ENCODE measurements around the gene DELE1. TPM values are rescaled to one million over a fixed set of nuclear protein-coding genes. Genes with fewer than 3 reads are reported as not detected.

DELE1 gene
- polyA plus RNA-seq, 2 donors: 30.4 to 30.5 TPM

- WGBS, 2 donors: 87 to 93% methylated on average over 3 of the region's 3 CpGs
- Histone ChIP-seq H3K27ac (ENCODE audit: low read depth in 2 of 2, low read length in 1 of 2) (no peak overlapping the region), H3K4me3 (ENCODE audit: low read depth in 1 of 2, low read length in 2 of 2) (no peak overlapping the region), H3K4me1 (ENCODE audit: control insufficient read depth in 2 of 2, insufficient read depth in 2 of 2, low read length in 1 of 2) (peaks cover 0 to 3% of the 10 kb centered on the region in 2 donors), H3K36me3 (ENCODE audit: control insufficient read depth in 2 of 2, insufficient read depth in 2 of 2, low read length in 1 of 2) (no peaks in the 10 kb centered on the region), H3K27me3 (ENCODE audit: control insufficient read depth in 1 of 2, insufficient read depth in 2 of 2, low read length in 2 of 2) (no peaks in the 10 kb centered on the region), H3K9me3 (ENCODE audit: control insufficient read depth in 2 of 2, insufficient read depth in 1 of 2, low read depth in 1 of 2, low read length in 1 of 2) (no peaks in the 10 kb centered on the region)
Measured at GRCh38 chr5:141961466-141961865, 37.8 kb downstream of the DELE1 start.

GRCh38 chr5:141963701-141964100 is 40.0 kb downstream of the DELE1 start:
- no peaks in the 10 kb centered on the region for H3K36me3 ChIP-seq (ENCODE audit: control insufficient read depth in 2 of 2, insufficient read depth in 2 of 2, low read length in 1 of 2)
- H3K27me3 ChIP-seq (ENCODE audit: control insufficient read depth in 1 of 2, insufficient read depth in 2 of 2, low read length in 2 of 2): no peaks in the 10 kb centered on the region
- H3K4me3 ChIP-seq (ENCODE audit: low read depth in 1 of 2, low read length in 2 of 2): no peak overlapping the region
- no peaks in the 10 kb centered on the region for H3K4me1 ChIP-seq (ENCODE audit: control insufficient read depth in 2 of 2, insufficient read depth in 2 of 2, low read length in 1 of 2)
- H3K27ac ChIP-seq (ENCODE audit: low read depth in 2 of 2, low read length in 1 of 2): no peak overlapping the region
- no peaks in the 10 kb centered on the region for H3K9me3 ChIP-seq (ENCODE audit: control insufficient read depth in 2 of 2, insufficient read depth in 1 of 2, low read depth in 1 of 2, low read length in 1 of 2)
- 58 to 64% methylated on average over 3 of the region's 3 CpGs for WGBS, 2 donors

- Histone ChIP-seq H3K27me3 (ENCODE audit: control insufficient read depth in 1 of 2, insufficient read depth in 2 of 2, low read length in 2 of 2) (no peaks in the 10 kb centered on the region), H3K27ac (ENCODE audit: low read depth in 2 of 2, low read length in 1 of 2) (no peak overlapping the region), H3K9me3 (ENCODE audit: control insufficient read depth in 2 of 2, insufficient read depth in 1 of 2, low read depth in 1 of 2, low read length in 1 of 2) (no peaks in the 10 kb centered on the region), H3K4me1 (ENCODE audit: control insufficient read depth in 2 of 2, insufficient read depth in 2 of 2, low read length in 1 of 2) (no peaks in the 10 kb centered on the region), H3K4me3 (ENCODE audit: low read depth in 1 of 2, low read length in 2 of 2) (no peak overlapping the region), H3K36me3 (ENCODE audit: control insufficient read depth in 2 of 2, insufficient read depth in 2 of 2, low read length in 1 of 2) (no peaks in the 10 kb centered on the region)
- WGBS, 2 donors: 69 to 73% methylated on average over 7 of the region's 7 CpGs
Measured at GRCh38 chr5:141965071-141965470, 41.4 kb downstream of the DELE1 start.

GRCh38 chr5:141966275-141966962 is 42.7 kb downstream of the DELE1 start:
- no peaks in the 10 kb centered on the region for H3K4me1 ChIP-seq (ENCODE audit: control insufficient read depth in 2 of 2, insufficient read depth in 2 of 2, low read length in 1 of 2)
- no peak overlapping the region for H3K4me3 ChIP-seq (ENCODE audit: low read depth in 1 of 2, low read length in 2 of 2)
- no peak overlapping the region for H3K27ac ChIP-seq (ENCODE audit: low read depth in 2 of 2, low read length in 1 of 2)
- H3K27me3 ChIP-seq (ENCODE audit: control insufficient read depth in 1 of 2, insufficient read depth in 2 of 2, low read length in 2 of 2): no peaks in the 10 kb centered on the region
- H3K36me3 ChIP-seq (ENCODE audit: control insufficient read depth in 2 of 2, insufficient read depth in 2 of 2, low read length in 1 of 2): no peaks in the 10 kb centered on the region
- no peaks in the 10 kb centered on the region for H3K9me3 ChIP-seq (ENCODE audit: control insufficient read depth in 2 of 2, insufficient read depth in 1 of 2, low read depth in 1 of 2, low read length in 1 of 2)
- WGBS, 2 donors: 83 to 91% methylated on average over 4 of the region's 4 CpGs

DNA sequence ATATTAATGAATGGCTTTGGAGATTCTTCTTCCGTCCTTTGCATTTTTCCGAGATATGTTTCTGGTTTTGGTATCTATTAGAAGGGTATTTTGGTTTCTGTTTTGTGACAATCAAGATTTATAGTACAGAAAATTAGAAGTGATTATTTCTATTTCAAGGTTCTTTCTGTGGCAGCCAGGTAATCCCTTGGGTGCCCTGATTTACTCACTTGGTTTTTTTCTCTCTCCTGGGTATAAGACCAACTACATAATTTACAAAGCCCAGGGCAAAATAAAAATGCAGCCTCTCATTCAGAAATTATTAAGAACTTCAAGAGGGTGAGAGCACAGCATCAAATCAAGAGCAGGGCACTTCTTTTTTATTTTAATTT is 43.3 kb downstream of the DELE1 start:
- no peak overlapping the region for H3K4me3 ChIP-seq (ENCODE audit: low read depth in 1 of 2, low read length in 2 of 2)
- no peaks in the 10 kb centered on the region for H3K4me1 ChIP-seq (ENCODE audit: control insufficient read depth in 2 of 2, insufficient read depth in 2 of 2, low read length in 1 of 2)
- H3K9me3 ChIP-seq (ENCODE audit: control insufficient read depth in 2 of 2, insufficient read depth in 1 of 2, low read depth in 1 of 2, low read length in 1 of 2): no peaks in the 10 kb centered on the region
- WGBS, 2 donors: 95 to 96% methylated on average over 2 of the region's 2 CpGs
- H3K36me3 ChIP-seq (ENCODE audit: control insufficient read depth in 2 of 2, insufficient read depth in 2 of 2, low read length in 1 of 2): no peaks in the 10 kb centered on the region
- no peak overlapping the region for H3K27ac ChIP-seq (ENCODE audit: low read depth in 2 of 2, low read length in 1 of 2)
- no peaks in the 10 kb centered on the region for H3K27me3 ChIP-seq (ENCODE audit: control insufficient read depth in 1 of 2, insufficient read depth in 2 of 2, low read length in 2 of 2)

GRCh38 chr5:141968914-141969608 is 45.4 kb downstream of the DELE1 start, which contains the start of gene RNF14:
Gene RNF14 (plus strand): TSS chr5:141969105. CDS start chr5:141973589, 4,484 bp downstream.
- WGBS, 2 donors: 0% methylated on average over 61 to 63 of the region's 63 CpGs
- Histone ChIP-seq H3K27ac (ENCODE audit: low read depth in 2 of 2, low read length in 1 of 2) (peak within 1 kb of the TSS; percentile 97 to 98), H3K9me3 (ENCODE audit: control insufficient read depth in 2 of 2, insufficient read depth in 1 of 2, low read depth in 1 of 2, low read length in 1 of 2) (no peaks in the 10 kb centered on the region), H3K27me3 (ENCODE audit: control insufficient read depth in 1 of 2, insufficient read depth in 2 of 2, low read length in 2 of 2) (no peaks in the 10 kb centered on the region), H3K36me3 (ENCODE audit: control insufficient read depth in 2 of 2, insufficient read depth in 2 of 2, low read length in 1 of 2) (no peaks in the 10 kb centered on the region), H3K4me3 (ENCODE audit: low read depth in 1 of 2, low read length in 2 of 2) (peak within 1 kb of the TSS; percentile 55 to 83), H3K4me1 (ENCODE audit: control insufficient read depth in 2 of 2, insufficient read depth in 2 of 2, low read length in 1 of 2) (no peaks in the 10 kb centered on the region)

DNA sequence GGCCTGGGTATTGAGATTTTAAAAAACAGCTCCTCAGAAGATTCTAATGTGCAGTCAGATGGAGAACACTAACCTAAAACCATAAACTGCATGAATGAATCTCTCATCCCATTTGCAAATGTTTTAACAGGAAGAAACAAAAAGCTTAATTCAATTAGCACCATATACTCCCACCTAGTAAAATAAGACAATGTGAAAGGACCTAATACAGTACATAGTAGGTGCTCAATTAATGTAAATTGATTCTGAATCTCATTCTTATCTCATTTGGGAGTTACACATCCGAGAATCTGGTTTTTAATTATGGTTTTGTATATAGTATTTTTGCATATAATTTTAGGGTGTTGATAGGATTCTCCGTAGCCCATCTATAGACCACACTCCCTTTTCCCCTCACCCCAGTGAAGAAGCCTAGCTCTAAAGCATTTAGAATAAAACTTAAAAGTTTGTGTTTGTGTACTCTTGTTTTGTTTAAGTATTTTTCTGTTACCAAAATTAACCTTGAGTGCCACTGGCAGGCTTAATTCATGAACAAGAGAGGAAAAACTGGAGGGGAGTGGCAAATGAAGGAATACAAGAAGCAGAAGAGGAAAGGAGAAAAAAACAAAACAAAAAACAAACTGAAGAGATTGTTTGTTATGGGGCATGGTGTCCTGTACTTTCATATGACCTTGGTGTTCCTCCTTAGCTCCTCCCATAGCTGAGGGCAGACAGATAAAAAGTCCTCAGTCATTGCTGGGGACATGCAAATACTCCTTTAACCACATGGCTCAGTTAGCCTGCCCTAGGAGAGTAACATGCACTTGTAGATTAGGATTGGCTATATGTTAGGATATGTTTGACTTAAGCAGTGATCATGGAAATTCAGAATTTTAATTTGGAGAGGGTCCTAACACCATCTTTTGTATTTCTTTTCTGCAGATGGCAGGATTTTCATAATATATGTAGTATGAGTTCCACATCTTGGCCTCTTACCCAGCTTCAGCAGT is 46.4 kb downstream of the DELE1 start:
- Histone ChIP-seq H3K4me3 (ENCODE audit: low read depth in 1 of 2, low read length in 2 of 2) (peak overlapping the region; percentile 55 to 83), H3K9me3 (ENCODE audit: control insufficient read depth in 2 of 2, insufficient read depth in 1 of 2, low read depth in 1 of 2, low read length in 1 of 2) (no peaks in the 10 kb centered on the region), H3K27ac (ENCODE audit: low read depth in 2 of 2, low read length in 1 of 2) (peak overlapping the region; percentile 97 to 98), H3K27me3 (ENCODE audit: control insufficient read depth in 1 of 2, insufficient read depth in 2 of 2, low read length in 2 of 2) (no peaks in the 10 kb centered on the region), H3K4me1 (ENCODE audit: control insufficient read depth in 2 of 2, insufficient read depth in 2 of 2, low read length in 1 of 2) (no peaks in the 10 kb centered on the region), H3K36me3 (ENCODE audit: control insufficient read depth in 2 of 2, insufficient read depth in 2 of 2, low read length in 1 of 2) (no peaks in the 10 kb centered on the region)
- 63 to 73% methylated on average over 2 of the region's 2 CpGs for WGBS, 2 donors

DNA sequence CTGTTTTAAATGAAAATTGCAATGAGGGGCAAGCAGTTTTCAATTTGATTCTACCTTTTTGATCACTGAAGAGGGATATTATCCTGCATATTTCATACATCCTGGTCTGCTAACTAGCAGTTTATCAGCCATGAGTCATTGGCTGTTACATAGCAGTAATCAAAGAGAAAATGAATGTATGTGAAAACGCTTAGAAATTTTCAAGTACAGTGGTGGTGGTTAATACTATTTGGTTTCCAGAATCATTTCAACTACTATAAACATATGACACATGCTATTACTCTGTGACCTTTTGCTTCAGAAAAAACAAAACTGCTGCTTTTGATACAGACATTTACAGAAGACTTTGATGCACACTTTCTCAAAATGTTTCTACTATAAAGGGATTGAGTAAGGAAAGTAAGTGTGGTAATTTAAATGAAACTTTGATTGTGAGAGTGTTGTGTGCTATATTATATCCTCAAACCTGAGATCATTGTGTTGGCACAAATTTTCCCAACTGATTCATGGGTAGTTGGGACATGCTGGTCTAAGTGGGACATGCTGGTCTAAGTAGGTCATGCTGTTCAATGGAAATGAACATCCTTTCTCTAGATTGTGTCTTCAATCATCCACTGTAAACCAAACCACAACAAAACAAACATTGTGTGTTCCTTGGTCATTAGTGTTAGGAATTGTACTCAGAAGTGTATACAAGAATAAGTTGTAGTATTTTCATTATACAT is 50.4 kb downstream of the DELE1 start:
- no peak overlapping the region for H3K4me3 ChIP-seq (ENCODE audit: low read depth in 1 of 2, low read length in 2 of 2)
- WGBS, 2 donors: 58 to 61% methylated on average over 1 of the region's 1 CpG
- H3K4me1 ChIP-seq (ENCODE audit: control insufficient read depth in 2 of 2, insufficient read depth in 2 of 2, low read length in 1 of 2): peaks cover 0 to 2% of the 10 kb centered on the region in 2 donors
- H3K36me3 ChIP-seq (ENCODE audit: control insufficient read depth in 2 of 2, insufficient read depth in 2 of 2, low read length in 1 of 2): peaks cover 0 to 6% of the 10 kb centered on the region in 2 donors
- H3K27ac ChIP-seq (ENCODE audit: low read depth in 2 of 2, low read length in 1 of 2): no peak overlapping the region
- no peaks in the 10 kb centered on the region for H3K9me3 ChIP-seq (ENCODE audit: control insufficient read depth in 2 of 2, insufficient read depth in 1 of 2, low read depth in 1 of 2, low read length in 1 of 2)
- H3K27me3 ChIP-seq (ENCODE audit: control insufficient read depth in 1 of 2, insufficient read depth in 2 of 2, low read length in 2 of 2): no peaks in the 10 kb centered on the region

GRCh38 chr5:141976176-141976575 is 52.5 kb downstream of the DELE1 start:
- H3K4me1 ChIP-seq (ENCODE audit: control insufficient read depth in 2 of 2, insufficient read depth in 2 of 2, low read length in 1 of 2): peaks cover 0 to 2% of the 10 kb centered on the region in 2 donors
- H3K36me3 ChIP-seq (ENCODE audit: control insufficient read depth in 2 of 2, insufficient read depth in 2 of 2, low read length in 1 of 2): peaks cover 3 to 19% of the 10 kb centered on the region in 2 donors
- no peak overlapping the region for H3K4me3 ChIP-seq (ENCODE audit: low read depth in 1 of 2, low read length in 2 of 2)
- no peaks in the 10 kb centered on the region for H3K9me3 ChIP-seq (ENCODE audit: control insufficient read depth in 2 of 2, insufficient read depth in 1 of 2, low read depth in 1 of 2, low read length in 1 of 2)
- H3K27me3 ChIP-seq (ENCODE audit: control insufficient read depth in 1 of 2, insufficient read depth in 2 of 2, low read length in 2 of 2): no peaks in the 10 kb centered on the region
- WGBS, 2 donors: 67 to 78% methylated on average over 6 of the region's 6 CpGs
- H3K27ac ChIP-seq (ENCODE audit: low read depth in 2 of 2, low read length in 1 of 2): no peak overlapping the region

All from esophagus (tissue), 2 donors.